Measurements from ENCODE around the gene TEP1.

GRCh38 chr14:20438664-20439063, 25.4 kb upstream of the TEP1 start:
- TF ChIP-seq CTCF (IDR thresholded peaks at IDR 0.05) (no peak), POLR2A (IDR thresholded peaks at IDR 0.05) (no peak)
